HepG2 (cell line): ENCODE measurements around the gene PTPN18. TPM values are rescaled to one million over a fixed set of nuclear protein-coding genes. Genes with fewer than 3 reads are reported as not detected.
A peak's percentile ranks its signal among the peaks of the same experiment; 100 is the strongest.

Experiments
- ATF2 ChIP-seq: sonication (generic); formaldehyde crosslinking; IDR thresholded peaks from 2 replicates; pipeline ENCODE4 v1.4.0; 2020; ENCODE audit warnings: missing genetic modification reagents
- ATF3 ChIP-seq: sonication (generic); formaldehyde crosslinking; IDR thresholded peaks from 2 replicates; pipeline ENCODE4 v1.4.0; 2020; ENCODE audit warnings: missing genetic modification reagents
- CCDC6 ChIP-seq: sonication (generic); formaldehyde crosslinking; IDR thresholded peaks from 2 replicates; pipeline ENCODE4 v1.8.1; 2022; ENCODE audit warnings: mild to moderate bottlenecking, missing genetic modification reagents, moderate library complexity
- CERS6 ChIP-seq: sonication (generic); formaldehyde crosslinking; IDR thresholded peaks from 2 replicates; pipeline ENCODE4 v1.5.0; 2020; ENCODE audit warnings: missing genetic modification reagents
- FOXA1 ChIP-seq, 2 experiments: fragments of 450-650 bp in 1 of 2; sonication (generic) in 1 of 2; formaldehyde crosslinking in 1 of 2; IDR thresholded peaks; 2 replicates each; pipeline versions ENCODE4 v1.4.0 to v1.6.1; 2016 to 2020; ENCODE audit warnings: missing genetic modification reagents in 1 of 2
- HOXD1 ChIP-seq: sonication (generic); formaldehyde crosslinking; IDR thresholded peaks from 2 replicates; pipeline ENCODE4 v1.5.0; 2020; ENCODE audit warnings: missing genetic modification reagents
- PBX3 ChIP-seq: sonication (generic); formaldehyde crosslinking; IDR thresholded peaks from 2 replicates; pipeline ENCODE4 v1.8.1; 2023; ENCODE audit warnings: missing genetic modification reagents, inconsistent platforms, borderline replicate concordance
- POLR2AphosphoS5 ChIP-seq: IDR thresholded peaks from 2 replicates; pipeline ENCODE4 v1.6.1; 2012; ENCODE audit warnings: low read depth, low read length
- SMC3 ChIP-seq: IDR thresholded peaks from 2 replicates; pipeline ENCODE4 v1.6.1; 2011; ENCODE audit warnings: low read length, improper control_type of control experiment
- SRSF1 ChIP-seq: fragments of 200-400 bp; formaldehyde crosslinking; optimal IDR thresholded peaks from 2 replicates; pipeline ENCODE3; 2017; ENCODE audit warnings: mild to moderate bottlenecking, low read depth, low read length, moderate library complexity
- TGIF2 ChIP-seq: IDR thresholded peaks from 2 replicates; pipeline ENCODE4 v1.6.1; 2016; ENCODE audit warnings: control low read depth, missing compliant biosample characterization
- ZFP1 ChIP-seq: IDR thresholded peaks from 2 replicates; pipeline ENCODE4 v1.6.1; 2016
- ZNF224 ChIP-seq: sonication (generic); formaldehyde crosslinking; IDR thresholded peaks from 2 replicates; pipeline ENCODE4 v1.5.0; 2020; ENCODE audit warnings: mild to moderate bottlenecking, missing genetic modification reagents
- ZNF333 ChIP-seq: sonication (generic); formaldehyde crosslinking; IDR thresholded peaks from 2 replicates; pipeline ENCODE4 v1.4.0; 2020; ENCODE audit warnings: mild to moderate bottlenecking, missing genetic modification reagents, borderline replicate concordance
- ZNF367 ChIP-seq: sonication (generic); formaldehyde crosslinking; IDR thresholded peaks from 2 replicates; pipeline ENCODE4 v1.4.0; 2020; ENCODE audit warnings: missing genetic modification reagents, borderline replicate concordance
- ZNF503 ChIP-seq: sonication (generic); formaldehyde crosslinking; IDR thresholded peaks from 2 replicates; pipeline ENCODE4 v1.4.0; 2020; ENCODE audit warnings: missing genetic modification reagents
- ZNF589 ChIP-seq: sonication (generic); formaldehyde crosslinking; conservative IDR thresholded peaks from 2 replicates; pipeline ENCODE4 v1.8.0; 2022; ENCODE audit warnings: mild to moderate bottlenecking, moderate library complexity, missing genetic modification reagents
- ZNF691 ChIP-seq: sonication (generic); formaldehyde crosslinking; IDR thresholded peaks from 2 replicates; pipeline ENCODE4 v1.4.0; 2020; ENCODE audit warnings: missing genetic modification reagents, low read depth, mild to moderate bottlenecking, borderline replicate concordance
- ZNF841 ChIP-seq: sonication (generic); formaldehyde crosslinking; IDR thresholded peaks from 2 replicates; pipeline ENCODE4 v1.8.1; 2023; ENCODE audit warnings: missing genetic modification reagents, borderline replicate concordance
- ZSCAN5A ChIP-seq: sonication (generic); formaldehyde crosslinking; IDR thresholded peaks from 2 replicates; pipeline ENCODE4 v1.8.0; 2022; ENCODE audit warnings: mild to moderate bottlenecking, missing genetic modification reagents, borderline replicate concordance
- polyA plus RNA-seq, 8 experiments: library from polyadenylated mRNA; depleted of rRNA in 3 of 8; stranded (reverse) in 7 of 8; unstranded in 1 of 8; fragments of >200 nt; fragmentation: Illumina TruSeq in 4 of 8; extraction: Trizol in 4 of 8; gene quantifications; 2 replicates each; pipeline versions ENCODE4 v1.2.1 to v1.2.3, GENCODE V29; 2011 to 2016; ENCODE audit warnings: low read depth in 4 of 8, missing spikeins in 1 of 8, mixed read lengths in 1 of 8; ENCODE audit not compliant: insufficient read depth in 1 of 8
- total RNA-seq, 5 experiments: library from RNA; depleted of rRNA; stranded (reverse); fragments of >200 nt; fragmentation: Illumina TruSeq; extraction: Trizol; gene quantifications; 2 replicates each; pipeline ENCODE4 v1.2.3, GENCODE V29; 2016; ENCODE audit warnings: low read depth in 1 of 5

Gene PTPN18
- total and polyA plus RNA-seq, 2 of the 13 experiments (the other 11 are each of a cell fraction or from before 2014, with no cell fraction given): 14.8 to 39.6 TPM

GRCh38 chr2:130342533-130343275 is 13.2 kb upstream of the PTPN18 start, which contains the start of gene IMP4 (continued):
- peak; percentile 74; the same call in 1 of the 2 replicates for TF ChIP-seq ZNF691
- no peak for TF ChIP-seq ATF3 (CRISPR knock-in tag)
- 0 out of 2 replicates have a peak, but pooled peaks have one; percentile 35 for TF ChIP-seq ZNF367 (CRISPR knock-in tag)
- TF ChIP-seq POLR2AphosphoS5: peak; percentile 89
- peak; percentile 65 for TF ChIP-seq SRSF1
- no peak; the same call in 1 of the 2 replicates for TF ChIP-seq ATF2 (CRISPR knock-in tag)
- no peak; the same call in 1 of the 2 replicates for TF ChIP-seq ZNF333 (CRISPR knock-in tag)
- no peak for TF ChIP-seq SMC3
- TF ChIP-seq CERS6: no peak
- TF ChIP-seq ZSCAN5A (CRISPR knock-in tag): peak; percentile 64; the same call in 1 of the 2 replicates
- TF ChIP-seq PBX3 (CRISPR knock-in tag): no peak
- TF ChIP-seq HOXD1 (CRISPR knock-in tag): 0 out of 2 replicates have a peak, but pooled peaks have one; percentile 26
- peak; percentile 72 for TF ChIP-seq CCDC6 (CRISPR knock-in tag)
- TF ChIP-seq ZNF589 (CRISPR knock-in tag): peak; percentile 55; the same call in 1 of the 2 replicates
- TF ChIP-seq ZNF841: no peak
- no peak for TF ChIP-seq FOXA1 (IDR thresholded peaks at IDR 0.05)
- TF ChIP-seq FOXA1 (CRISPR knock-in tag; IDR thresholded peaks at IDR 0.05): no peak; the same call in 1 of the 2 replicates
- peak; percentile 92; the same call in 1 of the 2 replicates for TF ChIP-seq ZNF224 (CRISPR knock-in tag)
- peak; percentile 64; the same call in 1 of the 2 replicates for TF ChIP-seq ZNF503
- peak; percentile 23; the same call in 1 of the 2 replicates for TF ChIP-seq ZFP1
- peak; percentile 74; the same call in 1 of the 2 replicates for TF ChIP-seq TGIF2 (CRISPR knock-in tag)
